Natural killer cell (primary cell): ENCODE results near the gene USP4. TPM values are rescaled to one million over a fixed set of nuclear protein-coding genes. Genes with fewer than 3 reads are reported as not detected.
A peak's percentile ranks its signal among the peaks of the same experiment; 100 is the strongest.
"Not testable (repeated sequence)": the region's sequence is repeated elsewhere in the genome, so short reads cannot be mapped to it uniquely, and the experiment has no call there.

Experiments
- ATAC-seq, 3 donors: fragments of 150-1000 bp in 2 of 3; fragments of 200-7000 bp in 1 of 3; cut with Tn5 transposase; 1 replicate in 1 of 3; 2 replicates in 2 of 3; pipeline ENCODE4 v1.10.0; 2021; ENCODE audit warnings: mild to moderate bottlenecking in 2 of 3, moderate library complexity in 2 of 3
- DNase-seq, 2 donors: peaks; one replicate each; pipeline versions ENCODE4 v3.0.0 to v3.0.0-alpha.2; 2013 to 2021; ENCODE audit warnings: mixed read lengths in 1 of 2
- H3K27ac ChIP-seq: one replicate; pipeline ENCODE4 v1.5.1; 2013; ENCODE audit warnings: mild to moderate bottlenecking, low read length
- H3K27me3 ChIP-seq: one replicate; pipeline ENCODE4 v1.6.1; 2013; ENCODE audit warnings: low read length; ENCODE audit not compliant: control insufficient read depth, insufficient read depth
- H3K36me3 ChIP-seq: one replicate; pipeline ENCODE4 v1.6.1; 2013; ENCODE audit warnings: low read length; ENCODE audit not compliant: control insufficient read depth, insufficient read depth
- H3K4me1 ChIP-seq: one replicate; pipeline ENCODE4 v1.6.1; 2013; ENCODE audit warnings: low read length; ENCODE audit not compliant: control insufficient read depth, insufficient read depth
- H3K4me3 ChIP-seq: one replicate; pipeline ENCODE4 v1.5.1; 2013; ENCODE audit warnings: low read length
- H3K9me3 ChIP-seq: one replicate; pipeline ENCODE4 v1.6.1; 2013; ENCODE audit warnings: low read length; ENCODE audit not compliant: control insufficient read depth, insufficient read depth
- H3K27ac Mint-ChIP-seq, 2 donors: one replicate each; pipeline ENCODE4 v1.8.0; 2022; ENCODE audit warnings: mild to moderate bottlenecking in 2 of 2, mixed read lengths in 2 of 2, moderate library complexity in 1 of 2
- H3K27me3 Mint-ChIP-seq, 2 donors: one replicate each; pipeline ENCODE4 v1.8.0; 2022; ENCODE audit warnings: low read depth in 2 of 2, mixed read lengths in 2 of 2
- H3K36me3 Mint-ChIP-seq: one replicate; pipeline ENCODE4 v1.8.0; 2022; ENCODE audit warnings: mixed read lengths
- H3K4me1 Mint-ChIP-seq, 2 donors: one replicate each; pipeline ENCODE4 v1.8.0; 2022; ENCODE audit warnings: mixed read lengths in 2 of 2
- H3K4me3 Mint-ChIP-seq: one replicate; pipeline ENCODE4 v1.8.0; 2022; ENCODE audit warnings: mild to moderate bottlenecking, moderate library complexity, mixed read lengths
- H3K9me3 Mint-ChIP-seq, 2 donors: one replicate each; pipeline ENCODE4 v1.8.0; 2022; ENCODE audit warnings: mixed read lengths in 2 of 2
- WGBS: methylation state at CpG from one replicate; pipeline ENCODE4 v1.1.7; 2013; ENCODE audit warnings: missing lambda C conversion rate; ENCODE audit not compliant: insufficient coverage; 5-methylcytosine and 5-hydroxymethylcytosine counted together
- intact Hi-C: fragments of 100-400 bp; cut with micrococcal nuclease; formaldehyde crosslinking; loops from one replicate; pipeline ENCODE4 v1.14.2; 2022
- total RNA-seq, 4 donors: library from RNA; stranded (reverse); fragments of 120-200 nt in 1 of 4; gene quantifications; one replicate each; pipeline versions ENCODE4 v1.2.3 to v1.2.4, GENCODE V29; 2013 to 2022
- TF ChIP-seq, protein P1 (sequence below): fragments of 200-600 bp; IDR thresholded peaks from one replicate; pipeline ENCODE4 v1.8.0; 2022; ENCODE audit warnings: antibody characterized with exemption

Gene USP4
- total RNA-seq, 3 donors from 2014 or later (not counting 1 experiment from before 2014, with no cell fraction given): 110 to 138 (median 135) TPM

DNA sequence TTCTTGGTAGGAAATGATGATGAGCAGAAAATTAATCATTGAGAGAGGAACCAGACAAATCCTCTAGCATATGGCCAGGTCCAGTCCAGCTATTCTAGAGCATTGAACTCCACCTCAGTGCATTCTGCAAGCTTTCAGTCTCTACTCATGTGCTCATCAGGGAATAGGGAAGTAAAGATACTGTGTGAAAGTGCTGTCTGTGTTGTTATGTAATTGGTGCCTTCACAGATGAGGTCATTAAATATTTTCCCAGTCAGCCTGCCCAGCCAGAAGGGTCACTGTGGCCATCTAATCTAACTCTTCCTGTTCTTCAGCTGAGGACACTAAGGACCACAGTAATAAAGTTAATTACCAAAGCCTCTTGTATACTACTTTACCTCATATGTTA, 91.0 kb downstream of the USP4 start:
- DNase-seq: no peak
- H3K9me3 ChIP-seq: no peaks in the 10 kb centered on the region
- peak; percentile 21 to 67 (median 35) for ATAC-seq
- Mint-ChIP-seq H3K4me3 (no peak overlapping the region), H3K36me3 (no peaks in the 10 kb centered on the region), H3K4me1 (no peaks in the 10 kb centered on the region), H3K9me3 (no peaks in the 10 kb centered on the region), H3K27me3 (no peaks in the 10 kb centered on the region), H3K27ac (no peak overlapping the region)
- H3K4me1 ChIP-seq: no peaks in the 10 kb centered on the region
- peak overlapping the region; percentile 25 for H3K27ac ChIP-seq
- H3K36me3 ChIP-seq: no peaks in the 10 kb centered on the region
- intact Hi-C loops: no loop called here
- H3K27me3 ChIP-seq: no peaks in the 10 kb centered on the region
- TF ChIP-seq, protein P1, sequence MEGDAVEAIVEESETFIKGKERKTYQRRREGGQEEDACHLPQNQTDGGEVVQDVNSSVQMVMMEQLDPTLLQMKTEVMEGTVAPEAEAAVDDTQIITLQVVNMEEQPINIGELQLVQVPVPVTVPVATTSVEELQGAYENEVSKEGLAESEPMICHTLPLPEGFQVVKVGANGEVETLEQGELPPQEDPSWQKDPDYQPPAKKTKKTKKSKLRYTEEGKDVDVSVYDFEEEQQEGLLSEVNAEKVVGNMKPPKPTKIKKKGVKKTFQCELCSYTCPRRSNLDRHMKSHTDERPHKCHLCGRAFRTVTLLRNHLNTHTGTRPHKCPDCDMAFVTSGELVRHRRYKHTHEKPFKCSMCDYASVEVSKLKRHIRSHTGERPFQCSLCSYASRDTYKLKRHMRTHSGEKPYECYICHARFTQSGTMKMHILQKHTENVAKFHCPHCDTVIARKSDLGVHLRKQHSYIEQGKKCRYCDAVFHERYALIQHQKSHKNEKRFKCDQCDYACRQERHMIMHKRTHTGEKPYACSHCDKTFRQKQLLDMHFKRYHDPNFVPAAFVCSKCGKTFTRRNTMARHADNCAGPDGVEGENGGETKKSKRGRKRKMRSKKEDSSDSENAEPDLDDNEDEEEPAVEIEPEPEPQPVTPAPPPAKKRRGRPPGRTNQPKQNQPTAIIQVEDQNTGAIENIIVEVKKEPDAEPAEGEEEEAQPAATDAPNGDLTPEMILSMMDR: no peak
- no peak overlapping the region for H3K4me3 ChIP-seq

DNA sequence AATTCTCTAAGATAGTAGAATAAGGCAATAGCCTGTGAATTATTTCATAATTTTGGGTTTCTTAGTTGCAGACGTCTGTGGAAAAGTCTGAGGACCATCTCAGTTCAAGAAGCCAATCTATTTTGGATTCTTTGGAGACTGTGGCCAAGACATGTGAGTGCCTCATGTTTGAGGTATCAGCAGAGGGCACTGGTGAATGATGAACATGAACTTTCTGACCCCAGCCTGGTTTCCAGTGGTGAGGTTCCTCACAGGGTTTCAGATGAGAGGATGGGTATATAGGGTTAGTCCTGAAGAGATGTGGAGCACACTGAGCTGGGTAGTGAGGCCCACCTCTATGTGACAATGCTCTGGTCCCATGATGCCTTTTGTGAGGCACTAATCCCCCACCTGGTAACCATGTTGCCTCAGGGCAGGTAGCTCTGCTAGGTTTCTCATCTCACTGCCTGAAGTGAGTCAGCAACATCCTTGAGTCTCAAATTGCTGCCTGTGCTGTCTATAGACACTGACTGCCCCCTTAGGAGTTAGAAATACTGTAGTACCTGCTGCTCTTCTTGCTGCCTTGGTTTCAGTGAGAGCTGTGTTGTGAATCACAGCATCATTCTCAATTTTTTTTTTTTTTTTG, 95.2 kb downstream of the USP4 start:
- no peaks in the 10 kb centered on the region for H3K27me3 ChIP-seq
- H3K27ac ChIP-seq: no peak overlapping the region
- Mint-ChIP-seq H3K36me3 (no peaks in the 10 kb centered on the region), H3K27ac (no peak overlapping the region), H3K27me3 (peaks cover 0 to 2% of the 10 kb centered on the region in 2 donors), H3K9me3 (no peaks in the 10 kb centered on the region), H3K4me3 (no peak overlapping the region), H3K4me1 (no peaks in the 10 kb centered on the region)
- TF ChIP-seq, protein P1: no peak
- H3K36me3 ChIP-seq: no peaks in the 10 kb centered on the region
- no peaks in the 10 kb centered on the region for H3K9me3 ChIP-seq
- intact Hi-C loops: no loop called here
- H3K4me1 ChIP-seq: no peaks in the 10 kb centered on the region
- DNase-seq: no peak
- no peak for ATAC-seq
- no peak overlapping the region for H3K4me3 ChIP-seq
- WGBS: 81% methylated on average over 1 of the region's 1 CpG

DNA sequence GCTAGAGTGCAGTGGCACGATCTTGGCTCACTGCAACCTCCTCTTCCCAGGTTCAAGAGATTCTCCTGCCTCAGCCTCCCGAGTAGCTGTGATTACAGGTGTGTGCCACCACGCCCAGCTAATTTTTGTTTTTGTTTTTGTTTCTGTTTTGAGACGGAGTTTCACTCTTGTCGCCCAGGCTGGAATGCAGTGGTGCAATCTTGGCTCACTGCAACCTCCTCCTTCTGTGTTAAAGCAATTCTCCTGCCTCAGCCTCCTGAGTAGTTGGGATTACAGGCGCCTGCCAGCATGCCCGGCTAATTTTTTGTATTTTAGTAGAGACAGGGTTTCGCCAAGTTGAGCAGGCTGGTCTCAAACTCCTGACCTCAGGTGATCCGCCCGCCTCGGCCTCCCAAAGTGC, 99.8 kb downstream of the USP4 start:
- H3K9me3 Mint-ChIP-seq, H3K27ac Mint-ChIP-seq, intact Hi-C loops, H3K27me3 Mint-ChIP-seq, DNase-seq, H3K27me3 ChIP-seq, H3K4me3 ChIP-seq, H3K36me3 ChIP-seq, ATAC-seq, H3K36me3 Mint-ChIP-seq, H3K4me1 Mint-ChIP-seq, H3K9me3 ChIP-seq, H3K27ac ChIP-seq, H3K4me3 Mint-ChIP-seq, H3K4me1 ChIP-seq: not testable (repeated sequence)
- 94% methylated on average over 11 of the region's 11 CpGs for WGBS

DNA sequence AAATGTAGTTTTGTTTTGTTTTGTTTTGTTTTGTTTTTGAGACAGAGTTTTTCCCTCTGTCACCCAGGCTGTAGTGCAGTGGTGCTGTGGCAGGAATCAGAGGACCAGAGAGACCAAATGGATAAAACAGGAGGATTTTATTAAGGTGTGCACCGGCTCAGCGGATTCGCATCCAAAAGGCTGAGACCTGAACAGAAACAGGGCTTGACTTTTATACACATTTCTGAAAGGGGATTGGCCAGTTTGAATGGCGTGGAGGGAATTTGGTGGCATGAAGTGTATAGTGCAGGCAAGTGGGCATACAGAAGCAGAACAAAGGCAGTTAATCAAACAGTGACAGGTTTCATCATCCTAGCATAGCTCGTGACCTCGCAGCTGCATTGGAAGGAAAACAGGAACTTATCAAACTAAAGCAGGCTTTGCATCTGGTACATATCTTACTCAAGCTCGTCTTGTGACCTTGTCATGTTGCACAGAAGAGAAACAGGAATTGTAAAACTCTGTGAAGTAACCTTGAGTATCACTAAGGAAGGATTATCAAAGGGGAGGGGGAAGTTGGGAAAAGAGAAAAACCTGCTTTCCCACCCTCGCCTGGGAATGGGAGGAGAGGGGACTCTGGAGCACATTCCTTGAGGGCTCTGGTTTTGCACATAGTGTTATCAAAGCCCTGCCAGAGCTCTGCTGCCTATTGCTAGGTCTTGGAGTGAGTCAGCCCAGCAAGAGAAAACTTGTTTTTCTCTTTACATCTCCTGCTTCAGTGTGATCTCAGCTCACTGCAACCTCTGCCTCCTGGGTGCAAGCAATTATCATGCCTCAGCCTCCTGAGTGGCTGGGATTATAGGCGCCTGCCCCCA, 101.4 kb downstream of the USP4 start:
- H3K4me3 ChIP-seq: no peak overlapping the region
- Mint-ChIP-seq H3K4me3 (no peak overlapping the region), H3K36me3 (no peaks in the 10 kb centered on the region), H3K4me1 (no peaks in the 10 kb centered on the region), H3K27me3 (peaks cover 0 to 2% of the 10 kb centered on the region in 2 donors), H3K27ac (no peak overlapping the region), H3K9me3 (peaks cover 0 to 5% of the 10 kb centered on the region in 2 donors)
- H3K27ac ChIP-seq: peak overlapping the region; percentile 52
- TF ChIP-seq, protein P1: no peak
- H3K4me1 ChIP-seq: peaks cover 4% of the 10 kb centered on the region
- H3K36me3 ChIP-seq: no peaks in the 10 kb centered on the region
- intact Hi-C loops: no loop called here
- no peaks in the 10 kb centered on the region for H3K27me3 ChIP-seq
- ATAC-seq: peak in 1 of 3 donors; percentile 35
- DNase-seq: no peak
- 60% methylated on average over 9 of the region's 9 CpGs for WGBS
- H3K9me3 ChIP-seq: peaks cover 15% of the 10 kb centered on the region
